ENCODE results near the gene RSAD1.
"Not testable (repeated sequence)": the region's sequence is repeated elsewhere in the genome, so short reads cannot be mapped to it uniquely, and the experiment has no call there.

RSAD1 gene

DNA sequence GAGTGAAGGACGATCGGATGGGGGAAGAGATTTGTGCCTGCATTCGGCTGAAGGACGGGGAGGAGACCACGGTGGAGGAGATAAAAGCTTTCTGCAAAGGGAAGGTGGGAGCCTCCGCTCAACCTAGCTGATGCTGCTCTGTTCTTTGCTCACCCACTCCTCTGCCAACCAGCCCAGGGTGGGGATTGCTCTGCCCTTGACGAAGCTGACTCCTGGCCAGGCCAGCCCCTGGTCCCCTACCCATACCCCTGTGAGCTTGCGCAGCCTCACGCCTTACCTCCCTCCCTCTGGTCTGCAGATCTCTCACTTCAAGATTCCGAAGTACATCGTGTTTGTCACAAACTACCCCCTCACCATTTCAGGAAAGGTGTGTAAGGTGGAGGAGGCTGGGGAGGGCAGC lies 4.8 kb upstream of the RSAD1 start:
- no peak for DNase-seq

DNA sequence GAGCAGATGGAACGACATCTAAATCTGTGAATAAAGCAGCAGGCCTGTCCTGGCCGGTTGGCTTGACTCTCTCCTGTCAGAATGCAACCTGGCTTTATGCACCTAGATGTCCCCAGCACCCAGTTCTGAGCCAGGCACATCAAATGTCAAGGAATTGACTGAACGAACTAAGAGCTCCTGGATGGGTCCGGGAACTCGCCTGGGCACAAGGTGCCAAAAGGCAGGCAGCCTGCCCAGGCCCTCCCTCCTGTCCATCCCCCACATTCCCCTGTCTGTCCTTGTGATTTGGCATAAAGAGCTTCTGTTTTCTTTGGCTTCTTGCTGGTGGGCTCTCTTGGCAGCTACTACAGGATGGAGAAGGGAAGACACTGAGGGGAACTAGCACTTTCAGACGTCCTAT lies 4.1 kb upstream of the RSAD1 start:
- DNase-seq: no peak

DNA sequence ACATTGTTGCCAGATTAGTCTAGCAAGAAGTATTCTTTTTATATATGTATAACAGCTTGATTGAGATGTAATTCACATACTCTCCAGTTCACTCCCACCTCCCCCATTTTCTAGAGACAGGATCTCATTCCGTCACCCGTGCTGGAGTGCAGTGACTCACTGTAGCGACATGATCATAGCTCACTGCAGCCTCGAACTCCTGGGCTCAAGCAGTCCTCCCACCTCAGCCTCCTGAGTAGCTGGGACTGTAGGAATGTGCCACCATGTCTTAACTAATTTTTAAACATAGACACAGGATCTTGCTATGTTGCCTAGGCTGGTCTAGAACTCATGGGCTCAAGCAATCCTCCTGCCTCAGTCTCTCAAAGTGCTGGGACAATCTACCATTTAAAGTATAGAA lies 3.3 kb upstream of the RSAD1 start:
- DNase-seq: no peak

DNA sequence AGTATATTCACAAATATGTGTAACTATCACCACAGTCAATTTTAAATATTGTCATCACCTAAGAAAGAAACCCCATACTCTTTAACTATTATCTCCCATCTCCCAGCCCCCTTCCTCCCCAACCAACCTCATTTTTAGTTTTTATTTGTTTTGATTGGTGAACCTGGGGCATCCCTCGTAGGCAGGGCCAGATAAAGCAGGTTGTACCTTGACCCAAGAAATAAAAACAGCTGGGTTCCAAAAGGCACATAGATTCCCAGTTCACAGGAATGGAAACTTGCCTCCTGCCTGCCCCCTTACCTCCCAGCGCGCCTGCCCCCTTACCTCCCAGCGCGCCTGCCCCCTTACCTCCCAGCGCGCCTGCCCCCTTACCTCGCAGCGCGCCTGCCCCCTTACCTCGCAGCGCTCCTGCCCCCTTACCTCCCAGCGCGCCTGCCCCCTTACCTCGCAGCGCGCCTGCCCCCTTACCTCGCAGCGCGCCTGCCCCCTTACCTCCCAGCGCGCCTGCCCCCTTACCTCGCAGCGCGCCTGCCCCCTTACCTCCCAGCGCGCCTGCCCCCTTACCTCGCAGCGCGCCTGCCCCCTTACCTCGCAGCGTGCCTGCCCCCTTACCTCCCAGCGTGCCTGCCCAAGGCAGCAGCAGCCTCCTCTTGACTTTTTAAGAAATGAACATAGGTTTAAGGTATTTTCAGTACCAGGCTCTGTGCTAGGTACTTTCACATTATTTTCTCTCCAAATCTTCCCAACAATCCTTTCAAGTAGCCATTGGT lies 2.7 kb upstream of the RSAD1 start:
- not testable (repeated sequence) for DNase-seq

DNA sequence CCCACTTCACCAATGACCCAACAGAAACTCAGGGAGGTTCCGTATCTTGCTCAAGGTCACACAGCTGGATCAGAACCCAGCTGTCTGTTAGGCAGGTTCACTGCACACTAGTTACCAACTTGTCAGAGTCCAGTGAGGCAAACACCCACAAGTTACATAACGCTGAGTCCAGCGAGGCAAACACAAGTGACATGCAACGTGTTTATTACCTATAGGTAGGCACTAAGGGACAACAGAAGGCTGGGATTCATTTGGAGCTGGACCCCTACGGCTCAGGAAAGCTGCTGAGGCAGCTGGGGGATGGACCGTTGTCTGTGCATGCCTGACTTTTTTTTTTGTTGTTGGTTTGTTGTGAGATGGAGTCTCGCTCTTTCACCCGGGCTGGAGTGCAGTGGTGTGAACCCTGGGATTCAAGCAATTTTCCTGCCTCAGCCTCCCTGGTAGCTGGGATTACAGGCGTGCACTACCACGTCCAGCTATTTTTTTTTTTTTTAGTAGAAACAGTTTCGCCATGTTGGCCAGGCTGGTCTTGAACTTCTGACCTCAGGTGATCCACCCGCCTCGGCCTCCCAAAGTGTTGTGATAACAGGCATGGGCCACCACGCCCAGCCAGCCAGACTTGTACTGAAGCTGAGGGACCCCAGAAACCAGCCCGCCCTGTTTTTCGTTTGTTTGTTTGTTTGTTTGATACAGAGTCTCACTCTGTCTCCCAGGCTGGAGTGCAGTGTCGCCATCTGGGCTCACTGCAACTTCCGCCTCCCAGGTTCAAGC lies 1.9 kb upstream of the RSAD1 start:
- no peak for DNase-seq

DNA sequence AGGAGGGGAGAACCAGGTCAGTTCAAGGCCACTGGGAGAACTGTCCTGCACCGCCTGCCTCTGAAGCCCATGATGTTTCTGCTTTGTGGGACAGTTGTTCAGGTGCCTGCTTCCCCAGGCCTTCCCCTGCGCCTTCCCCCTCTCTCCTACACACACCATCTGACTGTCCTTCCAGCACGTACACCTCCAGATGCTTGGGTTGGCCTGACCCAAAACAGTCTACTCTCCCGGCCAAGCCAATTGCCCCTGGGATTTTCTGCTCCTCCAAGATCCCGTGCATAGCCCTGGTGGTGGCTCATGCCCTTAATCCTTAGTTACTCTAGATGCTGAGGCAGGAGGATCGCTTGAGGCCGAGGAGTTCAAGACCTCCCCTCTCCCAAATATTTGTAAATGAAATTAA lies 684 bp upstream of the RSAD1 start:
- DNase-seq: no peak

DNA sequence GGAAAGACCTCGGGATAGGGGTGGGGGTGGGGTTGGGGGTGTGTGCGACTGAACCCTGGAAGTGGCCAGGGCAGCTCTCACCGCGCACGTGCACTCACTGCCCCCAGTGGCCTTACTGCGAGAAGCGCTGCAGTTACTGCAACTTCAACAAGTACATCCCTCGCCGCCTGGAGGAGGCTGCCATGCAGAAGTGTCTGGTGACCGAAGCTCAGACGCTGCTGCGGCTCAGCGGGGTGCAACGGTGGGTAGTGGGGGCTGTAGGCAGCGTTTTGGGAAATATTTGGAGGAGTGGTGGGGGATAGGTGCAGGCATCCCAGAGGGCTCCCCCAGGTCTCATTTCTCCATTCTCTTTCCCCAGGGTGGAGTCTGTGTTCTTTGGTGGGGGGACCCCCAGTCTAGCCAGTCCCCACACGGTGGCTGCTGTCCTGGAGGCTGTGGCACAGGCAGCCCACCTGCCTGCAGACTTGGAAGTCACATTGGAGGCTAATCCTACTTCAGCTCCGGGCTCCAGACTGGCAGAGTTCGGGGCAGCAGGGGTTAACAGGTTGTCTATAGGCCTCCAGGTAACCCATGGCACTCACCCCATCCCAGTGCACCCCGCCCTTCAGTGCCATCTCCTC lies 972 bp downstream of the RSAD1 start:
- peak; percentile 30 for DNase-seq

DNA sequence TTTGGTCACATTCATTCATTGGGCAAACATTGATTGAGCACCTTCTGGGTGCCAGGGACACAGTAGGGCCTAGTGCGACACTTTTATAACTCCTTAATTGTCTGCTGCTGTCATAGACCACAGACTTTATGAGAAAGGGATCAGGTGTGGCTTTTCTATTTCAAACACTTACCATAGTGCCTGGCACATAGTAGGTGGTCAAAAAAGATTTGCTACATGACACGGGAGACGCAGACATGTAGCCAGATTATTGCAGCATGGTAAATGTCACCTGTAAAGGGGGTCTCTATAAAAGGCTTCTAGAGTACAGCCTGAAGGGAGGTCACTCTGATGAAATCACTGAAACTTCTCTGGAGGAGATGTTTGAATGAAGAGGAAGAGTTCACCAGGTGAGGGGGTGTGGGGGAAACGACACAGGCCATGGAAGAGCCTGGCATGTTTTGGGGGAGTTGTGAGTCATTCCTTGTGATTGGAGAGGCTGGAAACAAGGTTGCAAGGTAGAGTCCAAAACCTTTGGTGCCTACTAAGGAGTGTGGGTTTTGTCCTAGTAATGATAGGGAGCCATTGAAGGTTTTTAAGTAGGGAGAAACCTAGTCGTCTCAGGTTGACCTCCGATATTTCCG lies 1.6 kb downstream of the RSAD1 start:
- no peak for DNase-seq

DNA sequence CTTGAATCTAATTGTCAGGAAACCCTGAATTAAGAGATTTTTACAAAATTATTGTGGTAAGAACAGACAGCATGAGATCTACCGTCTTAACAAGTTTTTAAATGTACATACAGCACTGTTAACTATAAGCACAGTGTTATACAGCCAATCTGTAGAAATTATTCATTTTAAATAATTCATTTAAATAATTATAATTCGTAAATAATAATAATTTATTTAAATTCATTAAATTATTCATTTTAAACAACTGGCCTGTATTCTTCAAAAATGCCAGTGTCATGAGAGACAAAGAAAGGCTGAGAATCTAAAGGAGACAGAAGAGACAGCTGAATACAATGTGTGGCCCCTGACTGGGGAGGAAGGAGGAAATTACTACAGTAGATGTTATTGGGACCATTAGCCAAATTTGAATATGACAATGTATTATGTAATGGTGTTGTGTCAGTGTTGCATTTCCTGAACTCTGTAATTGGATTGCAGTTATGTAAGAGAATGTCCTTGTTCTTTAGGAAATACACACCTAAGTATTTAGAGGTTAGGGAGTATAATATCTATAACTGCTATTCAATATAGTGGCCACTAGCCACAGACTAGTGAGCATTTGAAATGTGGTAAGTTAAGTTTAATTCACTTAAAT lies 2.3 kb downstream of the RSAD1 start:
- DNase-seq: no peak

DNA sequence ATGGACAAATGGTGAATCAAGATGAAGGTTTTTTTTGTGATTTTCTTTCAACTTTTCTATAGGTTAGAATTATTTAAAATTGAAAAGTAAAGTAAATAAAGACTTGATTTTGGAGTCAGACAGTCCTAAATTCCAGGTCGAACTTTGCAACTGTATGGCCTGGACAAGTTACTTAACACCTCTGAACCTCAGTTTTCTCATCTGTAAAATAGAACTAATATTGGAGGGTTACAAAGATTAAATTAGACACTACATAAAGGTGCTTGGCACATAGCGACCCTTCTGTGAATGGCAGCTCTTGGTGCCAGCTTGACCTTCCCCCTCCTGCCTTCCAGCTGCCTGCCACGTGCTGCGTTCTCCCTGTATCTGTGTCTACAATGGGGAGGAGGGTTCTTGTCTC lies 3.0 kb downstream of the RSAD1 start:
- DNase-seq: no peak

DNA sequence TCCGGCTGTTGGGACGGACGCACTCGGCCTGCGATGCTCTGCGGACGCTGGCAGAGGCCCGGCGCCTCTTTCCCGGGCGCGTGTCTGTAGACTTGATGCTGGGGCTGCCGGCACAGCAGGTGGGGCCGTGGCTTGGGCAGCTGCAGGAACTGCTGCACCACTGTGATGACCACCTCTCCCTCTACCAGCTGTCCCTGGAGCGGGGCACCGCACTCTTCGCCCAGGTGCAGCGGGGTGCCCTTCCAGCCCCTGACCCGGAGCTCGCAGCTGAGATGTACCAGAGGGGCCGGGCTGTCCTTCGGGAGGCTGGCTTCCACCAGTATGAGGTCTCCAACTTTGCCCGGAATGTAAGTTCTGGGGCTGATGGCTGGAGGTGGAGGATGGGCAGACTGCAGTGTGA lies 3.5 kb downstream of the RSAD1 start:
- DNase-seq: no peak

DNA sequence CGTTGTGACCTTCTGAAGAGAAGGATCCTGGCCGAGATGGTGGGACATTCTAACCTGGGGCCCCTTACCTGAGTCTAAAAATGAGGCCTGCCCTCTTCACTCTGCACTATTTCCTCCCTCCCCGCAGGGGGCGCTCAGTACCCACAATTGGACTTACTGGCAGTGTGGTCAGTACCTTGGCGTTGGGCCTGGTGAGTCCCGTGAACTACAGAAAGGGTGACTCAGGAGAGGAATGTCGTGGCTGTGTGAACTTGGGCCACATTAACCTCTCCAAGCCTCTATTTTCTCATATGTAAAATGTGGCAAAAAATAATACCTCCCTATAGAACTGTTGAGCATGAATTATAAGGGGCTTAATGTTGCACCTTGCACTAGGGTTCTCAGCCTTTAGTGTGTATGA lies 3.9 kb downstream of the RSAD1 start:
- DNase-seq: peak; percentile 52

DNA sequence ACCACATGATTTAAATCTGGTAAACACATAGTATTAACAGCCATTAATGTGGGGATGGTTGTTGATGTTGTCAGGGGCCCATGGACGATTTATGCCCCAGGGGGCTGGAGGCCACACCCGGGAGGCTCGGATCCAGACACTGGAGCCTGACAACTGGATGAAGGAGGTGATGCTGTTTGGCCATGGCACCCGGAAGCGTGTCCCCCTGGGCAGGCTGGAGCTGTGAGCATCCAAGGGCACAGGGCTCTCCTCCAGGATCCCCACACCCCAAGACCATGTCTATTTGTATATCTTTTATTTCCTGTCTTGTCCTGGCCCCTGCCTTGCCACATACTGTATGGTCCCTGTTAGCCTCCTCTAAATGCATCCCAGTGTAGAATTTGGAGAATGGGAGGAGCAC lies 4.6 kb downstream of the RSAD1 start:
- DNase-seq: no peak

DNA sequence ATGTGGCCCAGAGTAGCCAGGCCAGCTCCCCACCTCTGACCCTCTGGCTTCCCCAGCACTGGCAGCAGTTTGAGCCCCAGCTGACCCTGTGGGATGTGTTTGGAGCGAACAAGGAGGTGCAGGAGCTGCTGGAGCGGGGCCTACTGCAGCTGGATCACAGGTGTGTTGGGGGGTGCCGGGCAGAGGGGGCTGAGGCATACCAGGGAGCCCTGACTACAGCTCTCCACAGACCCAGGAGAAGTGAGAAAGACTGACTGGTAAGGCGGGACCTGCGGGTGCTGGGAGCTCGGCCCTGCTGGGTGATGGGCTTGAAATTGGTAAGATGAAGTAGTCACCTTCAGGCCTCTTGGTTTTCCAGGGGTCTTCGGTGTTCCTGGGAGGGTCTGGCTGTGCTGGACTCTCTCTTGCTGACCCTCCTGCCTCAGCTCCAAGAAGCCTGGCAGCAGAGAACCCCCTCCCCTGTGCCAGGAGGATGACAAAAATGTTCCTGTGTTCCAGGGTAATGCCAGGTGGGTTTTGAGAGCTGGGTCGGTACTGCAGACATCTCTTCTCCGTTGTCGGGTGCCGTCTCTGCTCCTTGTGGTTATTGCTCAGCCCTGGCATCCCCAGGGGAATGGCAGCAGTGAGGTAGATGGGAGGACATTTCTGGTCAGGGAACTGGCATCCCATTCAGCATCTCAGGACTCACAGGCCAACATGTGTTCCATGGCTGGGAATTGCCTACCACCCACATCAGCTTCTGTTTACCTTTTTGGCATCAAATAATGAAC lies 5.9 kb downstream of the RSAD1 start:
- DNase-seq: no peak

DNA sequence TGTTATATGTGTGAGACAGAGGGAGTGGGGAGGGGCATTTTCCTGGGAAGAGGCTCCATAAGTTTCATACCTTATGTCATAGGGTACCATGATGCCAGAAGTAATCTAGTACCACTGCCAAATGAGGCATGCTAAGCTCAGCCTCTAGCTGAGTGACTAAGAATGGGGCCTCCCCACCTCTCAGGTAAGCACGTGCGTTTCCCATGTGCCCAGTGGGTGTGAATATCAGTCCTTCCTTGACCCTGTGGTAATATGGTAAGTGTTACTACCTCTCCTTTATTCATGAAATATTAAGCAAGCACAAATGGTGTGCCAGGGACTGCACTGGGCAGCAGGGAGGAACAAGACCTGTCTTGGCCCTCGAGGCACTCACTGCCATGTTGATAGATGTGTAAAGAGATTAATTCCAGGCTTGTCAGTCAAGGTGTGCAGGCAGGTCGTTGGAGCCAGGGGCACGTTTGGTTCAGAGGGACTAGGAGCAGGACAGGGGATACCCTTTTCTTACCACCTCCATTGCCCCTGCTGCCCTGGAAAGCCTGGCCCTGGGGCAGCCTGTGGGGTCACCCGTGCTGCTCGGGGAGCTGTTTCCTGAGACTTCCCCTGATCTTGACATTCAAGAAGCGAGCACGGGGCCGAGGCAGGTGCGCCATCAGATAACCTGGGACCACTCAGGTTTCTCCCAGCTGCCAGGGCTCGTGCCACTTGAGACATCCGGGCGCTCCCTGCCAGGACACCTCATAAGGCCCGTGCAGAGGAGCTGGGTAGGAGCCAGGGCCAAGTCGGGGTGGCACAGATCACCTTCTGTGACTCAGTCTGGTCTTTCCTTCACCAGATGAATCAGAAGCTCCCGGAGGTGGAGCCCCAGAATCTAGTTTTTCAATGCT lies 8.8 kb downstream of the RSAD1 start:
- DNase-seq: no peak

DNA sequence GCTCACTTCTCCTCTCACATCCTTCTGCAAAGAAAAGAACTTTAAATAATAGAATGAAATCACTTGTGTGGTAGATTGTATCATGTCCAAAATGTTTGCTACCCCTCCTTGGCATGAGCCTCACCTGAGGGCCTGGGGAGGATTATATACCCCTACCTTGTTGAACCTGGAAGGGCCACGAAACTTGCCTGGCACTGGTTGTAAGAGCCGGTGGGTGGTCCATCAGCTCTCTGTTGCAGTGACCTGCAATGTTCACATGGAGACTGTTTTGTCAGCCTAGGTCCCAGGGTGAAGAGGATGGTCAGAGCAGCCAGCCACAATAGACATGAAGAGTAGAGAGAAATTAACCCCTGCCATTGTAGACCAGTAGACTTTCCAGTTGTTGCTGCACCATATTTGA lies 10.2 kb downstream of the RSAD1 start:
- no peak for DNase-seq

DNA sequence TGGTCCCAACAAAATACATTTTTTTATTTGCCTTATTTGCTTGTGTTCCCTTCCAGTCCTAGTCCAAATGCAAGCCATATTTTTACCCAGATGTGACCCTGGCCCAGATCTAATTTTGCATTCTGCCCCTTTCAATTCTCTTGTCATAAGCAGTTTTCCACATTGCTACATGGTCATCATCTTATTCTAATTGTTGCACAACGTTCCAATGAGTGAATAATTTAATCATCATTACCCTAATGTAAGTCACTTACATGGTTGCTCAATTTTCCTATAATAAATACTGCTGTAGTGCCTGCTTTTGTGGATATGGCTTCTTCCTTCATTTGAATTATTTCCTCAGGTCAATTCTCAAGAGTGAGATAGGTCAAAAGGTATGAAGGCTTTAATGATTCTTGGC lies 12.8 kb downstream of the RSAD1 start:
- no peak for DNase-seq

DNA sequence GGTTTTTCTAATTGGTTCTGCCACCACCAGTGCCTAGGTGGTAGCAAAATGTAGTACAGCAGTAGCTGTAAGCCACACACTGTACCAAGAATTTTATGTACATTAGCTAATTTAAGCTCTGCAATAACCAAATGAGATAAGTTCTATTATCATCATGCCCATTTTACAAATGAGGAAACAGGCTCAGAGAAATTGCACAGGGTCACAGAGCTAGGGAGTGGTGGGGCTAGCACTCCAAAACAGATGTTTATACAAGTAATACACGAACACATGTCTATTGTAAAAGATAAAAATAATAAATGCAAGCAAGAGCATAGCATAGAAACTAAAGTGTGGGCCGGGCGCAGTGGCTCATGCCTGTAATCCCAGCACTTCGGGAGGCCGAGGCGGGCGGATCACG lies 13.6 kb downstream of the RSAD1 start:
- no peak for DNase-seq

DNA sequence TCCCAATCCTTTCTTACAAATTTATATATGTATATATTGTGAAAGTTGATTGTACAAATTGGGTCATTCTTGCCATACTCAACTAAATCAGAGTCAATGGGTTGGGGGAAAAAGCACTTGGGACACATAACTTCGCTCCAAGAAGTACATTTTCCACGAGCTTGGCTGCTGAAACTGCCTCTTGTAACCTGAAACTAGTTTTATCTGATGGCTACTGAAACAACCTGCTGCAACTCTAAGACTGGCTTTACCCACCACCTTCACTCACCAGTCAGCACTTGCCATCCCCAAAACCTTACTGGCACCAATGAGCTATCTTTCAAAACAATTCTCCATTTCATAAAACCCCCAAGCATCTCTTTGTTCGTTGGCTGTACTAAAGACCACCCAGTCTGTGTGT lies 15.1 kb downstream of the RSAD1 start:
- DNase-seq: no peak

DNA sequence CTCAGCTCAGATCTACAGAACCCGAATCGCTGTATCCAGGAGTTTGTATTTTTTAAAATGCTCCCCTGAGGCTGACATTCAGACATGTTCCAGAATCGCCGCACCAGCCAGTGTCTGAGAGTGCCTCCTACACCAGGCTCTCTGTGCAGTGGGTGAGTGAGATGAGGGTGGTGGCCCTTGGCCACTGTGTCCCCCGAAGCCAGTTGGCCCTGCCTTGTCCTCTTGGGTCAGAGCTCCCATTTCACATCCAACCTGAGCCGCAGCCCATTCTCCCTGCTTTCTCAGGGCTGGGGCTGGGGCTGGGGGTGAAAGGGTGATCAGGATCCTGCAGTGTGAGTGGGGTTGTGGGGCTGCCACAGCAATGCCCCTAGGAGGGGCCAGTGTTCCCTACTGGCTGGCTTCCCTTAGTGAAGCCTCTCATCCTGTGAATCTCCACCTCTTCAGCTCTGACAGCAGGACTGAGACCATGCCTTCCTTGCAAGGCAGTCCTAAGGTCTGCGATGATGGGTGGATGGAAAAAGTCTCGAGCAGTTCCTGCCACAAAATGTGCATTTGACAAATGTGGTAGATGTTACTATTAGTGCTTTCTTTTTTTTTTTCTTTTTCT lies 16.7 kb downstream of the RSAD1 start:
- no peak for DNase-seq

DNA sequence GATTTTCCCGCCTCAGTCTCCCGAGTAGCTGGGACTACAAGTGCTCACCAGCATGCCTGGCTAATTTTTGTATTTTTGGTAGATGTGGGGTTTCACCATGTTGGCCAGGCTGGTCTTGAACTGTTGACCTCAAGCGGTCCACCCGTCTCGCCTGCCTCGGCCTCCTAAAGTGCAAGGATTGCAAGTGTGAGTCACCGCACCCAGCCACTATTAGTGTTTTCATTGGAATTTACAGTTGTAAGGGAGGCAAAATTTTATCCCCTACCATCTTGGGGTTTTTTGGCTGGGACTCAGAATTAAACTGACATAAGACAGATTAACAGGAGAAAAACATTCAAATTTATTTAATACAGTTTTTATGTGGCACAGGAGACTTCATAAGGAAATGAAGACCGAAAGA lies 17.3 kb downstream of the RSAD1 start:
- no peak for DNase-seq
